MM.1S (cell line): ENCODE results near the gene TMC1.

Experiments
- EZH2 ChIP-seq: fragments of 300-600 bp; sonication (generic); optimal IDR thresholded peaks from 2 replicates; pipeline ENCODE3; 2017; ENCODE audit warnings: low read depth, mild to moderate bottlenecking, antibody characterized with exemption, low read length, mixed read lengths
- EZH2phosphoT487 ChIP-seq: fragments of 300-600 bp; sonication (generic); IDR thresholded peaks from 2 replicates; pipeline ENCODE4 v1.6.1; 2018; ENCODE audit warnings: antibody characterized with exemption, low read length
- TF ChIP-seq, protein P1 (sequence below): fragments of 300-600 bp; sonication (generic); IDR thresholded peaks from 2 replicates; pipeline ENCODE4 v1.5.1; 2016; ENCODE audit warnings: antibody characterized with exemption, low read length, mixed read lengths

DNA sequence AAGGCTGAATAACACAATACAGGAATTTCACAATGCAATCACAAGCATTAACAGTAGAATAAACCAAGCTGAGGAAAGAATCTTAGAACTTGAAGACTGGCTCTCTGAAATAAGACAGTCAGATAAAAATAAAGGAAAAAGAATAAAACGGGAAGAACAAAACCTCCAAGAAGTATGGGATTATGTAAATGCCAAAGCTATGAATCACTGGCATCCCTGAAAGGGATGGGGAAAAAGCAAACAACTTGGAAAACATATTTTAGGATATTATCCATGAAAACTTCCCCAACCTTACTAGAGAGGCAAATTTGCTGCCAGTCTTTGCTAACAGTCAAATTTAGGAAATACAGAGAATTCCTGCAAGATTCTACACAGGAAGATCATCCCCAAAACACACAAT, 273.5 kb downstream of the TMC1 start:
- TF ChIP-seq, protein P1, sequence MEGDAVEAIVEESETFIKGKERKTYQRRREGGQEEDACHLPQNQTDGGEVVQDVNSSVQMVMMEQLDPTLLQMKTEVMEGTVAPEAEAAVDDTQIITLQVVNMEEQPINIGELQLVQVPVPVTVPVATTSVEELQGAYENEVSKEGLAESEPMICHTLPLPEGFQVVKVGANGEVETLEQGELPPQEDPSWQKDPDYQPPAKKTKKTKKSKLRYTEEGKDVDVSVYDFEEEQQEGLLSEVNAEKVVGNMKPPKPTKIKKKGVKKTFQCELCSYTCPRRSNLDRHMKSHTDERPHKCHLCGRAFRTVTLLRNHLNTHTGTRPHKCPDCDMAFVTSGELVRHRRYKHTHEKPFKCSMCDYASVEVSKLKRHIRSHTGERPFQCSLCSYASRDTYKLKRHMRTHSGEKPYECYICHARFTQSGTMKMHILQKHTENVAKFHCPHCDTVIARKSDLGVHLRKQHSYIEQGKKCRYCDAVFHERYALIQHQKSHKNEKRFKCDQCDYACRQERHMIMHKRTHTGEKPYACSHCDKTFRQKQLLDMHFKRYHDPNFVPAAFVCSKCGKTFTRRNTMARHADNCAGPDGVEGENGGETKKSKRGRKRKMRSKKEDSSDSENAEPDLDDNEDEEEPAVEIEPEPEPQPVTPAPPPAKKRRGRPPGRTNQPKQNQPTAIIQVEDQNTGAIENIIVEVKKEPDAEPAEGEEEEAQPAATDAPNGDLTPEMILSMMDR: no peak
- TF ChIP-seq EZH2: no peak
- TF ChIP-seq EZH2phosphoT487: no peak
